Trophoblast cell (in vitro differentiated cells and primary cell): Measurements from ENCODE around the gene GPR35.
A peak's percentile ranks its signal among the peaks of the same experiment; 100 is the strongest.

Source experiments
- DNase-seq, 2 donors: peaks; one replicate each; pipeline ENCODE4 v3.0.0-alpha.2; 2016
- H2AFZ ChIP-seq: 2 replicates; pipeline ENCODE4 v1.6.1; 2013; ENCODE audit warnings: low read length, moderate library complexity, mild to moderate bottlenecking; ENCODE audit not compliant: insufficient read depth, poor library complexity
- H2AK5ac ChIP-seq: 2 replicates; pipeline ENCODE4 v1.6.1; 2013; ENCODE audit warnings: mild to moderate bottlenecking, low read length
- H2BK120ac ChIP-seq: 2 replicates; pipeline ENCODE4 v1.6.1; 2013; ENCODE audit warnings: low read length, mild to moderate bottlenecking, moderate library complexity; ENCODE audit not compliant: insufficient read depth, poor library complexity
- H2BK12ac ChIP-seq: 2 replicates; pipeline ENCODE4 v1.6.1; 2013; ENCODE audit warnings: mild to moderate bottlenecking, low read length, moderate library complexity
- H2BK5ac ChIP-seq: 2 replicates; pipeline ENCODE4 v1.6.1; 2013; ENCODE audit warnings: low read length, low read depth, moderate library complexity, mild to moderate bottlenecking; ENCODE audit not compliant: poor library complexity
- H3K14ac ChIP-seq: 2 replicates; pipeline ENCODE4 v1.6.1; 2013; ENCODE audit warnings: mild to moderate bottlenecking, low read length
- H3K18ac ChIP-seq: 2 replicates; pipeline ENCODE4 v1.6.1; 2013; ENCODE audit warnings: mild to moderate bottlenecking, low read length
- H3K23ac ChIP-seq: 2 replicates; pipeline ENCODE4 v1.6.1; 2013; ENCODE audit warnings: low read length
- H3K27ac ChIP-seq: 2 replicates; pipeline ENCODE4 v1.5.1; 2013; ENCODE audit warnings: low read depth, mild to moderate bottlenecking, inconsistent platforms, low read length, moderate library complexity
- H3K27me3 ChIP-seq: 2 replicates; pipeline ENCODE4 v1.6.1; 2013; ENCODE audit warnings: inconsistent platforms, mild to moderate bottlenecking, low read length, moderate library complexity; ENCODE audit not compliant: insufficient read depth
- H3K36me3 ChIP-seq, 2 experiments: 1 replicate in 1 of 2; 2 replicates in 1 of 2; pipeline ENCODE4 v1.6.1; 2013; ENCODE audit warnings: low read length in 2 of 2, mild to moderate bottlenecking in 2 of 2, moderate library complexity in 1 of 2; ENCODE audit not compliant: insufficient read depth in 2 of 2, control insufficient read depth in 1 of 2
- H3K4ac ChIP-seq: 2 replicates; pipeline ENCODE4 v1.6.1; 2013; ENCODE audit warnings: low read depth, mild to moderate bottlenecking, low read length, moderate library complexity
- H3K4me1 ChIP-seq, 2 experiments: 1 replicate in 1 of 2; 2 replicates in 1 of 2; pipeline ENCODE4 v1.6.1; 2013; ENCODE audit warnings: low read length in 2 of 2, mild to moderate bottlenecking in 2 of 2, moderate library complexity in 1 of 2; ENCODE audit not compliant: insufficient read depth in 2 of 2, control insufficient read depth in 1 of 2
- H3K4me2 ChIP-seq: 2 replicates; pipeline ENCODE4 v1.6.1; 2013; ENCODE audit warnings: inconsistent platforms, mild to moderate bottlenecking, low read length, moderate library complexity
- H3K4me3 ChIP-seq: 2 replicates; pipeline ENCODE4 v1.5.1; 2013; ENCODE audit warnings: mild to moderate bottlenecking, low read depth, low read length, inconsistent platforms
- H3K79me1 ChIP-seq: one replicate; pipeline ENCODE4 v1.6.1; 2013; ENCODE audit warnings: low read length
- H3K79me2 ChIP-seq: 2 replicates; pipeline ENCODE4 v1.6.1; 2013; ENCODE audit warnings: low read length, mild to moderate bottlenecking; ENCODE audit not compliant: control insufficient read depth, insufficient read depth, poor library complexity
- H3K9ac ChIP-seq: 2 replicates; pipeline ENCODE4 v1.6.1; 2013; ENCODE audit warnings: mild to moderate bottlenecking, low read length
- H3K9me3 ChIP-seq: 2 replicates; pipeline ENCODE4 v1.6.1; 2013; ENCODE audit warnings: low read depth, mild to moderate bottlenecking, control low read depth, inconsistent platforms, low read length; ENCODE audit not compliant: insufficient read depth
- H4K12ac ChIP-seq: 2 replicates; pipeline ENCODE4 v1.6.1; 2013; ENCODE audit warnings: low read depth, mild to moderate bottlenecking, low read length, moderate library complexity
- H4K8ac ChIP-seq: 2 replicates; pipeline ENCODE4 v1.6.1; 2013; ENCODE audit warnings: low read depth, mild to moderate bottlenecking, low read length, moderate library complexity
- H4K91ac ChIP-seq: one replicate; pipeline ENCODE4 v1.6.1; 2013; ENCODE audit warnings: low read depth, mild to moderate bottlenecking, low read length, moderate library complexity
- WGBS: extraction: QIAGEN DNeasy Blood & Tissue Kit; methylation state at CpG from one replicate; pipeline ENCODE4 v1.1.7; 2013; ENCODE audit warnings: missing lambda C conversion rate; ENCODE audit not compliant: insufficient read length, insufficient coverage; ENCODE audit errors: extremely low coverage; 5-methylcytosine and 5-hydroxymethylcytosine counted together

The GPR35 gene

GRCh38 chr2:240585101-240585500, 40.2 kb upstream of the GPR35 start:
- H2AK5ac ChIP-seq: no peak overlapping the region
- H3K23ac ChIP-seq: no peak overlapping the region
- peaks cover 15% of the 10 kb centered on the region for H3K79me2 ChIP-seq
- no peak overlapping the region for H2AFZ ChIP-seq
- no peak overlapping the region for H4K91ac ChIP-seq
- DNase-seq: no peak
- H3K36me3 ChIP-seq: peaks cover 10 to 13% of the 10 kb centered on the region in 2 experiments
- peak overlapping the region; percentile 8 for H4K12ac ChIP-seq
- peaks cover 7% of the 10 kb centered on the region for H3K79me1 ChIP-seq
- no peak overlapping the region for H3K27ac ChIP-seq
- H2BK12ac ChIP-seq: no peak overlapping the region
- H3K4ac ChIP-seq: peak overlapping the region; percentile 84
- no peak overlapping the region for H3K14ac ChIP-seq
- no CpG with 5 or more reads among the region's 6 CpGs for WGBS
- H3K4me2 ChIP-seq: peak overlapping the region; percentile 90
- H3K27me3 ChIP-seq: no peaks in the 10 kb centered on the region
- no peak overlapping the region for H3K4me3 ChIP-seq
- no peak overlapping the region for H2BK120ac ChIP-seq
- H3K9ac ChIP-seq: no peak overlapping the region
- no peak overlapping the region for H3K18ac ChIP-seq
- peaks cover 24 to 32% of the 10 kb centered on the region in 2 experiments for H3K4me1 ChIP-seq
- peaks cover 1% of the 10 kb centered on the region for H3K9me3 ChIP-seq
- H2BK5ac ChIP-seq: no peak overlapping the region
- H4K8ac ChIP-seq: peak overlapping the region; percentile 98

DNA sequence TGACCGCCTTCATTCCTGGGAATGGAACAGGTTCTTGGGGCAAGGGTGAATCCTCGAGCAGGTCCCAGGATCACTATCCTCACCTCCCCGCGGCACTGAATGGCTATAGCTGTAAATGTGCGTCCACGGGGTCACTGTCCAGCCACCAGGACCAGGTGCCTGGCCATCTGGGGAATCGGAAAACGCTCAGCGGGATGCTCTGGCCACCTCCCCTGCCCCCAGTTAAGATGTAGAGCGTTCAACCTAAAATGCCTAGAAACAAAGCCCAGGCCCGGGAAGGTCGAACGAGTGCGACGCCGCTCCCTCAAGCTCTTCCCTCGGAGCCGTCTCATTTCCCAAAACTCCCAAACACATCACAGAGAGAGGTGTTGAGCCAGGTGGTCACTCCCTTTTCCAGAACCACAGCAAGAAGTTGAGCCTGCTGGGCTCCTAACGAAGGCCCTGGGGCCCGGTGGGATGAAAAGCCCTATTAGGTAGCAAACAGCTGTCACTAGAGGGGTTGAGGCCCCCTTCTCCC, 39.5 kb upstream of the GPR35 start:
- Histone ChIP-seq H2BK120ac (peak overlapping the region; percentile 55), H3K9ac (peak overlapping the region; percentile 92), H2BK5ac (peak overlapping the region; percentile 7), H3K23ac (no peak overlapping the region), H3K4me3 (peak overlapping the region; percentile 93), H3K27me3 (no peaks in the 10 kb centered on the region), H4K91ac (peak overlapping the region; percentile 83), H3K14ac (peak overlapping the region; percentile 62), H2BK12ac (no peak overlapping the region), H3K4ac (peak overlapping the region; percentile 84), H2AK5ac (peak overlapping the region; percentile 70), H3K4me1 (peaks cover 18 to 27% of the 10 kb centered on the region in 2 experiments), H3K79me1 (peaks cover 7% of the 10 kb centered on the region), H3K18ac (peak overlapping the region; percentile 57), H2AFZ (peak overlapping the region; percentile 99), H3K4me2 (peak overlapping the region; percentile 90), H4K12ac (peak overlapping the region; percentile 70), H3K79me2 (peaks cover 15% of the 10 kb centered on the region), H3K36me3 (peaks cover 16 to 18% of the 10 kb centered on the region in 2 experiments), H4K8ac (peak overlapping the region; percentile 98), H3K9me3 (peaks cover 1% of the 10 kb centered on the region), H3K27ac (no peak overlapping the region)
- DNase-seq: no peak
- no CpG with 5 or more reads among the region's 20 CpGs for whole genome bisulfite sequencing

- Histone ChIP-seq H3K4ac (peak within 1 kb of the TSS; percentile 84), H3K27me3 (no peaks in the 10 kb centered on the region), H3K27ac (peak within 1 kb of the TSS; percentile 75), H2AK5ac (peak within 1 kb of the TSS; percentile 70), H4K12ac (peak within 1 kb of the TSS; percentile 97), H3K4me1 (peaks cover 18 to 27% of the 10 kb centered on the region in 2 experiments), H4K91ac (peak within 1 kb of the TSS; percentile 83), H3K4me3 (peak within 1 kb of the TSS; percentile 93), H3K18ac (peak within 1 kb of the TSS; percentile 89), H3K9ac (peak within 1 kb of the TSS; percentile 92), H4K8ac (peak within 1 kb of the TSS; percentile 98), H3K9me3 (peaks cover 1% of the 10 kb centered on the region), H3K14ac (peak within 1 kb of the TSS; percentile 94), H2BK12ac (no peak within 1 kb of the TSS), H3K79me1 (peaks cover 7% of the 10 kb centered on the region), H3K36me3 (peaks cover 22 to 23% of the 10 kb centered on the region in 2 experiments), H2AFZ (peak within 1 kb of the TSS; percentile 99), H3K79me2 (peaks cover 15% of the 10 kb centered on the region), H2BK120ac (peak within 1 kb of the TSS; percentile 92), H2BK5ac (peak within 1 kb of the TSS; percentile 96), H3K4me2 (peak within 1 kb of the TSS; percentile 90), H3K23ac (no peak within 1 kb of the TSS)
- no CpG with 5 or more reads among the region's 88 CpGs for WGBS
- peak; percentile 98 for DNase-seq
Observed at GRCh38 chr2:240586198-240586918, 38.9 kb upstream of the GPR35 start, which contains the start of gene CAPN10. Gene CAPN10 (plus strand): TSS chr2:240586734. CDS start chr2:240586912, 178 bp downstream.

- H3K14ac ChIP-seq: peak overlapping the region; percentile 61
- WGBS: no CpG with 5 or more reads among the region's 62 CpGs
- H3K79me1 ChIP-seq: peaks cover 7% of the 10 kb centered on the region
- no peaks in the 10 kb centered on the region for H3K27me3 ChIP-seq
- peaks cover 18 to 22% of the 10 kb centered on the region in 2 experiments for H3K4me1 ChIP-seq
- peak overlapping the region; percentile 69 for H3K4ac ChIP-seq
- no peak overlapping the region for H2BK12ac ChIP-seq
- no peak overlapping the region for H3K23ac ChIP-seq
- peak overlapping the region; percentile 66 for H4K8ac ChIP-seq
- peak overlapping the region; percentile 73 for H2AFZ ChIP-seq
- peaks cover 30 to 31% of the 10 kb centered on the region in 2 experiments for H3K36me3 ChIP-seq
- H3K27ac ChIP-seq: no peak overlapping the region
- peak overlapping the region; percentile 60 for H3K18ac ChIP-seq
- H3K9me3 ChIP-seq: peaks cover 6% of the 10 kb centered on the region
- H3K79me2 ChIP-seq: peaks cover 15% of the 10 kb centered on the region
- peak overlapping the region; percentile 56 for H2BK120ac ChIP-seq
- no peak overlapping the region for H2AK5ac ChIP-seq
- peak in 1 of 2 donors; percentile 39 for DNase-seq
- H3K4me3 ChIP-seq: peak overlapping the region; percentile 89
- no peak overlapping the region for H2BK5ac ChIP-seq
- peak overlapping the region; percentile 76 for H4K12ac ChIP-seq
- peak overlapping the region; percentile 81 for H3K4me2 ChIP-seq
- H3K9ac ChIP-seq: peak overlapping the region; percentile 54
- H4K91ac ChIP-seq: peak overlapping the region; percentile 52
Observed at GRCh38 chr2:240586919-240587800, 38.1 kb upstream of the GPR35 start.
